OCI-LY1 (cell line): ENCODE measurements around the gene NSL1.
A peak's percentile ranks its signal among the peaks of the same experiment; 100 is the strongest.
"Not testable (repeated sequence)": the region's sequence is repeated elsewhere in the genome, so short reads cannot be mapped to it uniquely, and the experiment has no call there.

Experiments used
- H2AFZ ChIP-seq: fragments of 200-600 bp; sonication (generic), shearing (Covaris generic); 2 replicates; pipeline ENCODE4 v1.6.0; 2014; ENCODE audit warnings: antibody characterized with exemption, mild to moderate bottlenecking, low read length
- H3F3A ChIP-seq: fragments of 200-600 bp; sonication (generic), shearing (Covaris generic); 2 replicates; pipeline ENCODE4 v1.6.0; 2014; ENCODE audit warnings: mild to moderate bottlenecking, antibody characterized with exemption, low read length, moderate library complexity; ENCODE audit not compliant: insufficient read depth
- H3K27ac ChIP-seq: fragments of 200-600 bp; sonication (generic); 2 replicates; pipeline ENCODE4 v1.5.1; 2014; ENCODE audit warnings: low read length, mixed run types, mild to moderate bottlenecking, low read depth; ENCODE audit not compliant: poor library complexity, severe bottlenecking
- H3K27me3 ChIP-seq: fragments of 200-600 bp; sonication (generic); 2 replicates; pipeline ENCODE4 v1.6.0; 2014; ENCODE audit warnings: antibody characterized with exemption, mild to moderate bottlenecking, low read length, moderate library complexity; ENCODE audit not compliant: insufficient read depth
- H3K36me3 ChIP-seq: fragments of 200-600 bp; sonication (generic); 2 replicates; pipeline ENCODE4 v1.6.1; 2014; ENCODE audit warnings: mild to moderate bottlenecking, antibody characterized with exemption, low read length, moderate library complexity, mixed read lengths; ENCODE audit not compliant: insufficient read depth
- H3K4me1 ChIP-seq: fragments of 200-600 bp; sonication (generic); 2 replicates; pipeline ENCODE4 v1.5.1; 2014; ENCODE audit warnings: mild to moderate bottlenecking, low read length, moderate library complexity; ENCODE audit not compliant: insufficient read depth, severe bottlenecking
- H3K4me2 ChIP-seq: fragments of 200-600 bp; sonication (generic), shearing (Covaris generic); 2 replicates; pipeline ENCODE4 v1.6.1; 2014; ENCODE audit warnings: low read length
- H3K4me3 ChIP-seq: fragments of 200-600 bp; sonication (generic); 2 replicates; pipeline ENCODE4 v1.5.1; 2014; ENCODE audit warnings: low read length, low read depth, mild to moderate bottlenecking, mixed read lengths; ENCODE audit not compliant: poor library complexity, severe bottlenecking
- H3K79me2 ChIP-seq: fragments of 200-600 bp; shearing (Covaris generic); 2 replicates; pipeline ENCODE4 v1.6.1; 2016; ENCODE audit warnings: mixed run types, low read length, mixed read lengths; ENCODE audit not compliant: insufficient read depth
- H3K9ac ChIP-seq: fragments of 200-600 bp; sonication (generic), shearing (Covaris generic); 2 replicates; pipeline ENCODE4 v1.6.1; 2014; ENCODE audit warnings: mild to moderate bottlenecking, low read length, mixed read lengths
- H3K9me2 ChIP-seq: fragments of 200-600 bp; sonication (generic), shearing (Covaris generic); 2 replicates; pipeline ENCODE4 v1.6.1; 2014; ENCODE audit warnings: low read depth, mild to moderate bottlenecking, low read length, mixed read lengths
- H3K9me3 ChIP-seq: fragments of 200-600 bp; shearing (Covaris generic); 2 replicates; pipeline ENCODE4 v1.6.1; 2014; ENCODE audit warnings: low read length, mixed read lengths
- H4K20me1 ChIP-seq: fragments of 200-600 bp; sonication (generic), shearing (Covaris generic); 2 replicates; pipeline ENCODE4 v1.6.0; 2016; ENCODE audit warnings: mild to moderate bottlenecking, low read length; ENCODE audit not compliant: insufficient read depth
- EZH2 ChIP-seq: fragments of 200-600 bp; sonication (generic), shearing (Covaris generic); IDR thresholded peaks from 2 replicates; pipeline ENCODE4 v1.8.0; 2017; ENCODE audit warnings: borderline replicate concordance, mixed run types, mild to moderate bottlenecking, antibody characterized with exemption, low read length, moderate library complexity, mixed read lengths
- TF ChIP-seq, protein P1 (sequence below): fragments of 200-600 bp; sonication (generic), shearing (Covaris generic); IDR thresholded peaks from 2 replicates; pipeline ENCODE4 v1.5.1; 2017; ENCODE audit warnings: mild to moderate bottlenecking, antibody characterized with exemption, low read length, moderate library complexity, mixed read lengths

Gene NSL1, protein sequence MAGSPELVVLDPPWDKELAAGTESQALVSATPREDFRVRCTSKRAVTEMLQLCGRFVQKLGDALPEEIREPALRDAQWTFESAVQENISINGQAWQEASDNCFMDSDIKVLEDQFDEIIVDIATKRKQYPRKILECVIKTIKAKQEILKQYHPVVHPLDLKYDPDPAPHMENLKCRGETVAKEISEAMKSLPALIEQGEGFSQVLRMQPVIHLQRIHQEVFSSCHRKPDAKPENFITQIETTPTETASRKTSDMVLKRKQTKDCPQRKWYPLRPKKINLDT

DNA sequence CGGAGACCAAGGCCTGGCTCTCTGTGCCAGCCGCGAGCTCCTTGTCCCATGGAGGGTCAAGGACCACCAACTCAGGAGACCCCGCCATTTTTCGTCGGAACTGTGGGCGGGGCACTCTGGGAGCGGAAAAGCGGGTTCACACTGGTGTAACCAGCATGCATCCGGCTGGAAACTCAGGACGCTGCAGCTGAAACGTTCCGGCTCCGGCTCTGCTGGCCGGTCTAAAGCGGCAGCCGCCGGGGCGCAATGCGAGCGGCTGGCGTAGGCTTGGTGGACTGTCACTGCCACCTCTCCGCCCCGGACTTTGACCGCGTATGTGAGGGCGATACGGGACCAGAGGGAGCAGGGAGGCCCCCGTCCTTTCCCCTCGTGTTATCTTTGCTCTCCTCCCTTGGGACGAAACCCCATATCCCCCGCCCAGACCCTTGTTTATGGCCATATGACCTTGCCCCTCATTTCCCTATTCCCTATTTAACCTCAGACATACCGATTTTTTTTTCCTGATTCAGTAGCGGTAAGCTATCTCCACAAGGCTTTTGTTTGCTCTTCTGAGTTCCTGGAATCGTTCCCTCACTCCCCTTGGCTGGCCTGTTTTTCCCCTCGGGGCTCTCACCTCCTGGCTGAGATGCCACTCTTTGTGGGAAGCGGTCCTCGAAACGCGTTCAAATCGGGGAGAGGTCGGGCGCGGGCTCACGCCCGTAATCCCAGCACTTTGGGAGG, at the start of gene NSL1, which contains the start of gene TATDN3:
NSL1 (minus strand) TSS at position 102 of the 720 bp plus-strand sequence; CDS start at position 88, 14 bp downstream.
TATDN3 (plus strand) TSS at position 219 of the 720 bp plus-strand sequence; CDS start at position 247, 28 bp downstream.
- Histone ChIP-seq H3K9me2 (no peaks in the 10 kb centered on the region), H2AFZ (no peak within 1 kb of the TSS; the same call in 1 of the 2 replicates), H3K9me3 (no peaks in the 10 kb centered on the region), H3K27ac (peak within 1 kb of the TSS; percentile 77), H3K27me3 (no peaks in the 10 kb centered on the region), H3F3A (no peaks in the 10 kb centered on the region), H3K4me3 (peak within 1 kb of the TSS; percentile 82), H3K79me2 (peaks cover 24% of the 10 kb centered on the region), H3K4me1 (peaks cover 46% of the 10 kb centered on the region), H3K4me2 (peak within 1 kb of the TSS; percentile 66), H3K36me3 (peaks cover 16% of the 10 kb centered on the region; the same call in 1 of the 2 replicates), H4K20me1 (no peaks in the 10 kb centered on the region), H3K9ac (peak within 1 kb of the TSS; percentile 81)
- TF ChIP-seq, protein P1, sequence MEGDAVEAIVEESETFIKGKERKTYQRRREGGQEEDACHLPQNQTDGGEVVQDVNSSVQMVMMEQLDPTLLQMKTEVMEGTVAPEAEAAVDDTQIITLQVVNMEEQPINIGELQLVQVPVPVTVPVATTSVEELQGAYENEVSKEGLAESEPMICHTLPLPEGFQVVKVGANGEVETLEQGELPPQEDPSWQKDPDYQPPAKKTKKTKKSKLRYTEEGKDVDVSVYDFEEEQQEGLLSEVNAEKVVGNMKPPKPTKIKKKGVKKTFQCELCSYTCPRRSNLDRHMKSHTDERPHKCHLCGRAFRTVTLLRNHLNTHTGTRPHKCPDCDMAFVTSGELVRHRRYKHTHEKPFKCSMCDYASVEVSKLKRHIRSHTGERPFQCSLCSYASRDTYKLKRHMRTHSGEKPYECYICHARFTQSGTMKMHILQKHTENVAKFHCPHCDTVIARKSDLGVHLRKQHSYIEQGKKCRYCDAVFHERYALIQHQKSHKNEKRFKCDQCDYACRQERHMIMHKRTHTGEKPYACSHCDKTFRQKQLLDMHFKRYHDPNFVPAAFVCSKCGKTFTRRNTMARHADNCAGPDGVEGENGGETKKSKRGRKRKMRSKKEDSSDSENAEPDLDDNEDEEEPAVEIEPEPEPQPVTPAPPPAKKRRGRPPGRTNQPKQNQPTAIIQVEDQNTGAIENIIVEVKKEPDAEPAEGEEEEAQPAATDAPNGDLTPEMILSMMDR, result no peak
- TF ChIP-seq EZH2, result no peak

DNA sequence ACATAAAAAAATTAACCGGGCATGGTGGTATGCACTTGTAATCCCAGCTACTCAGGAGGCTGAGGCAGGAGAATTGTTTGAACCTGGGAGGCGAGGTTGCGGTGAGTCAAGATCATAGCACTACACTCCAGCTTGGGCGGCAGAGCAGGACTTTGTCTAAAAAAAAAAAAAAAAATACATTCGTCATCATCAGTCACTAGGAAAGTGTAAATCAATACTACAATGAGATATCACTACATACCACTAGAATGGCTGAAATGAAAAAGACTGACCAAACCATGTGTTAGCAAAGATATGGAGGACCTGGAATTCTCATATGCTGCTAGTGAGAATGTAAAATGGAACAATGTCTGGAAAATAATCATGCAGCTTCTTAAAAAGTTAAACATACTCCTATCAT, 46.6 kb upstream of the NSL1 start:
- no peaks in the 10 kb centered on the region for H3F3A ChIP-seq
- H3K9me2 ChIP-seq, result no peaks in the 10 kb centered on the region
- H2AFZ ChIP-seq, result no peak overlapping the region
- H4K20me1 ChIP-seq, result no peaks in the 10 kb centered on the region
- no peaks in the 10 kb centered on the region for H3K9me3 ChIP-seq
- H3K4me1 ChIP-seq, result peaks cover 9% of the 10 kb centered on the region
- no peaks in the 10 kb centered on the region for H3K79me2 ChIP-seq
- TF ChIP-seq, protein P1, result no peak
- no peak for TF ChIP-seq EZH2
- no peak overlapping the region for H3K27ac ChIP-seq
- no peaks in the 10 kb centered on the region for H3K36me3 ChIP-seq
- no peak overlapping the region for H3K4me3 ChIP-seq
- no peak overlapping the region for H3K9ac ChIP-seq
- H3K4me2 ChIP-seq, result no peak overlapping the region
- no peaks in the 10 kb centered on the region for H3K27me3 ChIP-seq

DNA sequence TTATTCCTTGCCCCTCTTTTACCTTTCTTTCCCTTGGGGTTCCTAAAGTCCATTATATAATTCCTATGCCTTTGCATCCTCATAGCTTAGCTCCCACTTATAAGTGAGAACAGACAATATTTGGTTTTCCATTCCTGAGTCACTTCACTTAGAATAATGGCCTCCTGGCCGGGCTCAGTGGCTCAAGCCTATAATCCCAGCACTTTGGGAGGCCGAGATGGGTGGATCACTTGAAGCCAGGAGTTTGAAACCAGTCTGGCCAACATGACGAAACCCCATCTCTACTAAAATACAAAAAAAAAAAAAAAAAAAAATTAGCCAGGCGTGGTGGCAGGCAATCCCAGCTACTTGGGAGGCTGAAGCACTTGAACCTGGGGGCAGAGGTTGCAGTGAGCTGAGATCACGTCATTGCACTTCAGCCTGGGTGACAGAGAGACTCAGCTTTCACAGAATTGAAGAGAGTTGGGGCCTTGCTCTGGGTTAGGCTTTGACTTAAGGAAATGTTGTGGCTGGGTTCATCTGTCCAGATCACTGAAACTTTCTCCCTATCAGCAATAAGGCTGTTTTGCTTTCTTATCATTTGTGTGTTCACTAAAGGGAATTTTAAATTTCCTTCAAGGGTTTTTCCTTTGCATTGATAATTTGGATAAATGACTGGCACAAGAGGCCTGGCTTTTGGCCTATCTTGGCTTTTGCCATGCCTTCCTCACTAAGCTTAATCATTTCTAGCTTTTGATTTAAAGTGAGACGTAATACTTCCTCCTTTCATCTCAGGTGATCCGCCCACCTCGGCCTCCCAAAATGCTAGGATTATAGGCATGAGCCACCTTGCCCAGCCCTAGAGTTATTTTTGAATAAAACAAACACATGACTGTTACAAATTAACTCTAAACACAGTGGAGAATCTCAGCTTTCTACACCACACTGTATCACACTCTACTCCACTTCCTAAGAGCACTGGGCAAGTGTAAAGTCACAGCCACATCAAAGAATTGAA, 41.9 kb upstream of the NSL1 start:
- H3K79me2 ChIP-seq, H3K4me2 ChIP-seq, H3K4me3 ChIP-seq, H4K20me1 ChIP-seq, H3K9me2 ChIP-seq, H3K27me3 ChIP-seq, H3K9ac ChIP-seq, H3K36me3 ChIP-seq, H3F3A ChIP-seq, H3K9me3 ChIP-seq, H2AFZ ChIP-seq: not testable (repeated sequence)
- H3K4me1 ChIP-seq, result peaks cover 20% of the 10 kb centered on the region
- peak overlapping the region; percentile 40 for H3K27ac ChIP-seq
